COLO668 (cell line): ENCODE data around the gene FGG.

Experiments used
- DNase-seq: peaks from one replicate; lab custom pipeline; 2025; ENCODE audit not compliant: unreplicated experiment; lab: John Stamatoyannopoulos, UW

The FGG gene

DNA sequence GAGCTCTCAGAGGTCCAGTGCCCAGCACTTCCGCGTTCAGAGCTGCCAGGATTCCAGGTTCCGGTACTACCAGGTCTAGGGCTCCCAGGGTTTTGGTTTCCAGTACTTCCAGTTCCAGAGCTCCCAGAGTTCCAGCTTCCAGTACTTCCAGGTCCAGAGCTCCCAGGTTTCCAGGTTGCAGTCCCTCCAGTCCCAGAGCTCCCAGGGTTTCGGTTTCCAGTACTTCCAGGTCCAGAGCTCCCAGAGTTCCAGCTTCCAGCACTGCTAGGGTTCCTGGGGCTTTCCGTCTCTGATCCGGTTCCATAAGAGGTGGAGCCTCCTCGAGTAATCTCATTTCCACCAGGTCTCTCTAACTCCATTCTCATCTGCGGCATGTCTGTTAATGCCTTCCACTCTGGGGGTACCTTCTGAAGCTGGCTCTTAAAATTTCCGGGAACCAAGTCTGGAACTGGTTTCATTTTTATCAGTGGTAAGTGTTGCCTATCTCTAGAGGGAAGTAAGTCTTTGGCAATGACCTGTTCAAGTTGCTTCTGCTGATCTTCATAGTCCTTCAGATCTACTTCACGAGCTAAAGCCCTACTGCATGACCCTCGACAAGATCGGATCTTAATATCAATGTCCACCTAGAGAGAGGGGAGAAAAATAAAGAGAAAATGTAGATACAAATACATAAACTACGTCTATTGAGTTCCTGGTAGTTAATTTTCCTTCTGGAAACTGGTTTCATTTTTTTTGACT lies 26.0 kb downstream of the FGG start:
- DNase-seq = no peak

DNA sequence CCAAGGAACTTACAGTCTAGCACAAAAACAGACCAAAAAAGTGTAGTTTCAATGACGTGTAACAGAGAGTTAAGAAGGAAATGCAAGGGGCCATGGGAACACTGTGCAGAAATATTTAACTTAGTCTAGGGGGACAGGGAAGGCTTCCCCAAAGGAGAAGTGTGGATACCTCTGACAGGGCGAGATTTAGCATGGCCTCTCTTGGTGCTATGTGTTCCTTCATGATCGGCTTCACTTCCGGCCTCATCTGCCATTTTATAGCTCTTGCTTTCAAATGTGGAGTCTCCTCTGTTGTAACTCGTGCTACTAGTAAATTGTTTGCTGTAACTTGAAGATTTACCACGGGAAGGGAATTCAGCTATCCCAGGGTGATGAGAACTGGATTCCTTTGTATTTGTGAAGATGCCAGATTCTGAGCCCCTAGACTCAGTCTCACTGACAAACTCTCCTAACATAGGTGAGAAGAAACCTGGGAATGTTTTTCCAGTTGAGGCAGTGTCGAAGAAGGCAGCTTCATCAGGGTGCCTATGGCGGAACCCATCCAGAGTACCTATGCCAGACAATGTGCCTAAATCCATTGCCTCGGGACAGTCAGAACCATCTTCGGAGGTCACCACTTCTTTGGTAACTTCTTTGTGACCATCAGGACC lies 27.0 kb downstream of the FGG start:
- DNase-seq = no peak

DNA sequence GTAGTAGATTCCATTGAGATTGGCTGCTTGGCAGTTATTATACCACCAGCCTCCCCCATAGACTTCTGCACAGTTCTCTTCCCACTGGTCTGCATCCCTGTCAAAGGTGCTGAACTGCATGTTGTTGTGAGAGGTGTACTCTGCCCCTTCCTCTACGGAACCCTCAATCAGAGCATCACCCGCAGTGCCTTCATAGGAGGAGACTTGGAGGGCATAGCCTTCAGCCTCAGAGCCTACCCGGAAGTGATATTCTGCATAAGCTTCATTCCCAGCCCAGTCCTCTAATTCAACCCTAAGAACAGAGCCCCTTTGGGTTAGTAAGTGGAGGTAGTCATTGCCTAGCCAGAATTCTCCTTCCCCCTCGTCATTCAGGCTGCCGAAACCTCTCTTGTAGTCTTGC lies 28.2 kb downstream of the FGG start:
- no peak for DNase-seq

DNA sequence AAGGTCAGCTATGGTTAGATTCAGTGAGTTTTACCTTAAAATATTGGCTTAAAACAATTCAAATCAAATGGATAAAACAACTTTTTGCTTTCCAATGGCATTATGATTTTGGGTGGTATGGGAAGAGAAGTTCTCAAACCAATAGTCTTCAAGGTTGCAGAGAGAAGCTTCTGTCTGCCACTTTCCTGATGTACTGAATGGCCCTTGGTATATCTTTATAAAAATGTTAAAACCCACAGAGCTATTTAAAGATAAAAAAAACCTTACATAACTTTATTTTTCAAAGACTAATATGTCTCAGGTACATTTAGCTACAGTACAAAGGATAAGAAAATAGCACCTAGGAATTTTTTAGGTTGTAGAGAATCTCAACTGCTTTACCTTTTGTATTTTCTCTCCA lies 28.8 kb downstream of the FGG start:
- DNase-seq = no peak

DNA sequence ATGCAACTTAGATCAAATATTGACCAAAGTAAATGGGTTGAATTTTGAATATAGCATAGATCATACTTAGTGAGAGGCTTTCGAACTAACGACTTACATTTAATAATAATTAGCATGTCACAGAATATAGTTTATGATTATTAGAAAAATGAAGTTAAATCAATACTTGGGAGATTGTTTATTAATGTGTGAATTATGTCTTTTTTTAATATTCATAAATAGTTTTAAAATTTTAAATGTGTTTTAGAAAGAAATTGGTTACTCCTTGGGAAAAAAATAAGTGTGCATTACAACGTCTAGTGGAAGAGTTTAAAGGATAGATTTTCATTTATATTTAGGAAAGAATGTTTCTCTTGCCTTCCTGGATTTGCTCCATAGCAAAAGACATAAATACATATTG lies 29.2 kb downstream of the FGG start:
- DNase-seq = no peak

DNA sequence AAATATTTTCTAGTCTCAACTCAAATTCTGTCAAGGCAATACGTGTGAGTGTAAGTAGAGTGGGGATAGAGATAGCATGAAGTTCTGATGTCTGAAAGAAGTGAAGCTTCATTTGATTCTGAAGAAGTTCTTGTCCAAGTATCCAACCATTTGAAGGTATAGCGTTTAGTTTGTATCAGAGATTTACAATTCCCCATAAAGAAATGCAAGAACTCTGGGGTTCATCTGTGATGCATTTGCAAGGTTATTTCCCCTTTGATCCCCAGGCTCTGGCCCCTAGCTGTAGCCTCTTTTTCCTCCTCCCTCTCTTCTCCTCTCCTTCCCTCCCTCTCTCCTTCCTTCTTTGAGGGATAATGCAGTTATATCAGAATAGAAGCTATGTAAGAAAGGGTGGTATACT lies 29.7 kb downstream of the FGG start:
- no peak for DNase-seq

DNA sequence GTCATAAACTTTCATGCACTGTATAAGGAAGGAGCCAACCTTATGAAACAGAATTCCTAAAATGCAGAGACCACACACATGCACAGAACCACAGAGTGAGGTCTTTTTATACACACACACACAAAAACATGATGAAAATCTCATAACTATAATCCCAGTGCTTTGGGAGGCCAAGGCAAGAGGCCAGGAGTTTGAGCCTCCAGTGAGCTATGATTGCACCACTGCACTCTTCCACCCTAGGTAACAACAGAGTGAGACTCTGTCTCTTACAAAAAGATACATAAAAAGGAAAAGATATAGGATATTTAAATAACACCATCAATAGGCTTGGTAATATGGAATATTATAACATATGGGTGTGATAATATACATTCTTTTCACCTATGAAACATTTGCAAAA lies 32.5 kb downstream of the FGG start:
- no peak for DNase-seq

DNA sequence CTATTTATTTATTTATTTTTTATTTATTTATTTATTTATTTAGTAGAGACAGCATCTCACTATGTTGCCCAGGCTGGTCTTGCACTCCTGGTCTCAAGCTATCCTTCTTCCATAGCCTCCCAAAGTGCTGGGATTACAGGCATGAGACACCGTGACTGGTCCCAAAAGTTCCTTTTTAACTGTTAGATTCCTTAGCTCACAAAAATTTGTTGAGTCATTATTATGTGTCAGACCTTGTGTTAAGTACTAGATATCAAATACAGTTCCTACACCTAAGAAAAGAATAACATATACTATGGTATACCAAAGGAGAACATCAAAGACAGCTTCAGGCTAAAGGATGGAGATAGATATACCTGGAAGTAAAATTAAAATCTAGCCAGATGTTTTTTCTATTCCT lies 33.5 kb downstream of the FGG start:
- no peak for DNase-seq

DNA sequence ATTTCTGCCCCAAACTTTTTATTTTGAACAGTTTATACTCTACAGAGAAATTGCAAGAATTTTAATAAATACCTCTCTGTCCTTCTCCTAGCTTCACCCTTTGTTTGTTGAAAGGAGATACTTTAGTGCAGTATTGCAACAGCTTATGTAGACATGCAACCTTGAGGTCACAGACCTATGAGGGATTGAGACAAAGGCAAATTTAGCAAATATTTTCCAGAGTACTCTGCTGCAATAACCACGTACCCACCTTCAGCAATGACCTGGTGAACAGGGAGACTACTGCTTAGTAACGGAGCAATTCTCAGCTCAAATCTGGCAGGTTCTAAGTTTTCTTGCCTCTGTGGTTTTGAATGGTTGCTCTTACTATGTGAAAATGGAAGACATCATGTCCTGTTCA lies 35.1 kb downstream of the FGG start:
- DNase-seq = no peak

DNA sequence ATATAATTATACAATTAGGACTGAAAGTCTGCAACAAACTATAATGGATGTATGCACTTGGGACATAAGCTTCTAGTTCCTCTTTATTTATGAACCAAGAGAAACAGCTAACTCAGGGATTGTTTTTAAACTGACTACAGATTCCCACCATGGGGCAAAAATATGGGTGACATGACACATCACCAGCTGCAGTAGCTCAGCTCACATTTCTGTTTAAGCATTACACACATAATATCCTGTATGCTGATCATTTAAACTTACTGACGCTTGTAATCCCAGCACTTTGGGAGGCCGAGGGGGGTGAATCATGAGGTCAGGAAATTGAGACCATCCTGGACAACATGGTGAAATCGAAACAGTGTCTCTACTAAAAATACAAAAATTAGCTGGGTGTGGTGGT lies 38.1 kb downstream of the FGG start:
- no peak for DNase-seq

DNA sequence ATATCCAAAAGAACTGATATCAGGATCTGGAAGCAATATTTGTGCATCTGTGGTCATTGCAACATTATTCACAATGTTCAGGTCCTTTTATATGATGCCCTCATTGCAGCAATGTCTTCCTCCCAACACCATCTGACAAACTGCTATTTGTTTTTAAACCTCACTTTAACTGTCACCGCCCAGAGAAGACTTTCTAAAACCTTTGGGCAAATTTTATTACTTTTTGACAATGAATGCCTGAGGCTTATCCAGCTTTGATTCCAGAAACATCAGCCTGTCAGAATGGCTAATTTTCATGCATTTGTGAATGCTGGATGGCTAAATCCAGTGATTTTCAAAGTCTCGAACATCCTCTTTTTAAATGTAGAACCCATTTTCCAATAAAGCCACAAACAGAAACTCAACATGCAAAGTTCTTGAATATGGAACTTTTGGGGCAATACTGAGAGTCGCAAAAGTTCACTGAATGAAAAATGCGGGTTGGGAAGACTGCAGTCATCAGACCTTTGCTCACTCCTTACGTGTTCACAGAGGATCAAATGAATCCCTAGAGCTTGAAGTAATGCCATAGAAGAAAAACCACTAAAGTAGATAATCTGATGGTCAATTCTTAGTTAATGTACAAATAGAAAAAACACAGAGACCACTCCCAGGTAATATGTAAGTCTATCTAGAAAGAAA lies 39.1 kb downstream of the FGG start:
- DNase-seq = no peak

DNA sequence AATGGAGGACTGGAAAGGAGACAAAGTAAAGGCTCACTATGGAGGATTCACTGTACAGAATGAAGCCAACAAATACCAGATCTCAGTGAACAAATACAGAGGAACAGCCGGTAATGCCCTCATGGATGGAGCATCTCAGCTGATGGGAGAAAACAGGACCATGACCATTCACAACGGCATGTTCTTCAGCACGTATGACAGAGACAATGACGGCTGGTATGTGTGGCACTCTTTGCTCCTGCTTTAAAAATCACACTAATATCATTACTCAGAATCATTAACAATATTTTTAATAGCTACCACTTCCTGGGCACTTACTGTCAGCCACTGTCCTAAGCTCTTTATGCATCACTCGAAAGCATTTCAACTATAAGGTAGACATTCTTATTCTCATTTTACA lies 42.9 kb downstream of the FGG start:
- no peak for DNase-seq

DNA sequence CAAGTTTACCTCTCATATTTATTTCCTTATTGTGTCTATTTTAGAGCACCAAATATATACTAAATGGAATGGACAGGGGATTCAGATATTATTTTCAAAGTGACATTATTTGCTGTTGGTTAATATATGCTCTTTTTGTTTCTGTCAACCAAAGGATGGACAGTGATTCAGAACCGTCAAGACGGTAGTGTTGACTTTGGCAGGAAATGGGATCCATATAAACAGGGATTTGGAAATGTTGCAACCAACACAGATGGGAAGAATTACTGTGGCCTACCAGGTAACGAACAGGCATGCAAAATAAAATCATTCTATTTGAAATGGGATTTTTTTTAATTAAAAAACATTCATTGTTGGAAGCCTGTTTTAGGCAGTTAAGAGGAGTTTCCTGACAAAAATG lies 43.4 kb downstream of the FGG start:
- DNase-seq = no peak

DNA sequence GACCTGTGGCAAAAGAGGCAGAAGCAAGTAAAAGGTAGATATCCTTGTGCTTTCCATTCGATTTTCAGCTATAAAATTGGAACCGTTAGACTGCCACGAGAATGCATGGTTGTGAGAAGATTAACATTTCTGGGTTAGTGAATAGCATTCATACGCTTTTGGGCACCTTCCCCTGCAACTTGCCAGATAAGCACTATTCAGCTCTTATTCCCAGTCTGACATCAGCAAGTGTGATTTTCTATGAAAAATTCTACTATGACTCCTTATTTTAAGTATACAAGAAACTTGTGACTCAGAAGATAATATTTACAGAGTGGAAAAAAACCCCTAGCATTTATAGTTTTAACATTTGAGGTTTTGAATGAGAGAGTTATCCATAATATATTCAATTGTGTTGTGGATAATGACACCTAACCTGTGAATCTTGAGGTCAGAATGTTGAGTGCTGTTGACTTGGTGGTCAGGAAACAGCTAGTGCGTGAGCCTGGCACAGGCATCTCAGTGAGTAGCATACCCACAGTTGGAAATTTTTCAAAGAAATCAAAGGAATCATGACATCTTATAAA lies 45.7 kb downstream of the FGG start:
- no peak for DNase-seq

DNA sequence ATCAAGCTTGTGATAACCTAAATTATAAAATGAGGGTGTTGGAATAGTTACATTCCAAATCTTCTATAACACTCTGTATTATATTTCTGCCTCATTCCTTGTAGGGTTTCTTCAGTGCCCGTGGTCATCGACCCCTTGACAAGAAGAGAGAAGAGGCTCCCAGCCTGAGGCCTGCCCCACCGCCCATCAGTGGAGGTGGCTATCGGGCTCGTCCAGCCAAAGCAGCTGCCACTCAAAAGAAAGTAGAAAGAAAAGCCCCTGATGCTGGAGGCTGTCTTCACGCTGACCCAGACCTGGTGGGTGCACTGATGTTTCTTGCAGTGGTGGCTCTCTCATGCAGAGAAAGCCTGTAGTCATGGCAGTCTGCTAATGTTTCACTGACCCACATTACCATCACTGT lies 46.8 kb downstream of the FGG start:
- no peak for DNase-seq

DNA sequence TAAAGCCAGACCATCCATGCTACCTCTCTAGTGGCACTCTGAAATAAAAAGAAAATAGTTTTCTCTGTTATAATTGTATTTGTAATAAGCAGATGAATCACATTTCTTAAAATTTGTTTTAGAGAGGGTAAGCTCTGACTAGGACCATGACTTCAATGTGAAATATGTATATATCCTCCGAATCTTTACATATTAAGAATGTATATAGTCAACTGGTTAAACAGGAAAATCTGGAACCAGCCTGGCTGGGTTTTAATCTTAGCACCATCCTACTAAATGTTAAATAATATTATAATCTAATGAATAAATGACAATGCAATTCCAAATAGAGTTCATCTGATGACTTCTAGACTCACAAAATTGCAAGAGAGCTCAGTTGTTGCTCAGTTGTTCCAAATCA lies 48.1 kb downstream of the FGG start:
- no peak for DNase-seq

DNA sequence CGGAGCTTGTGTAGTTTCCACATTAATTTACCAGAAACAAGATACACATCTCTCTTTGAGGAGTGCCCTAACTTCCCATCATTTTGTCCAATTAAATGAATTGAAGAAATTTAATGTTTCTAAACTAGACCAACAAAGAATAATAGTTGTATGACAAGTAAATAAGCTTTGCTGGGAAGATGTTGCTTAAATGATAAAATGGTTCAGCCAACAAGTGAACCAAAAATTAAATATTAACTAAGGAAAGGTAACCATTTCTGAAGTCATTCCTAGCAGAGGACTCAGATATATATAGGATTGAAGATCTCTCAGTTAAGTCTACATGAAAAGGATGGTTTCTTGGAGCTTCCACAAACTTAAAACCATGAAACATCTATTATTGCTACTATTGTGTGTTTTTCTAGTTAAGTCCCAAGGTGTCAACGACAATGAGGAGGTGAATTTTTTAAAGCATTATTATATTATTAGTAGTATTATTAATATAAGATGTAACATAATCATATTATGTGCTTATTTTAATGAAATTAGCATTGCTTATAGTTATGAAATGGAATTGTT lies 49.7 kb downstream of the FGG start, which contains the start of gene FGB:
Gene FGB (plus strand): TSS at position 315 of the 558 bp plus-strand sequence. CDS start 8 bp downstream, at position 323.
- no peak for DNase-seq

DNA sequence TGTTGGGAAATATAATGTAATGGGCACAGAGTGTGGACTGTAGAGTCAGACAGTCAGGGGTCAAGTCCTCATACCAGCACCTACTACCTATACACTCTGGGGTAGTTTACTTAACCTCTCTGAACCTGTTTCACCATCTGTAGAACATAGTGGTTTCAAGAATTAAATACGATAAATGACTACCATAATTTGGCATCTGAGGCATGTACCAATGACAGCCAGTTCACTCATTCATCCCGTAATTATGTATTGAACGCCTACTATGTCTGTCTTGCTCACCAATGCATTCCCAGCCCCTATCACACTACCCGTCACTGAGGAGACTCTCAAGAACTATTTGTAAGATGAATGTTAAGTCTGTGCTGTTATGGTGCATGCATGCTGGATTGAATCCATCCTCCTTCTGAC lies 51.6 kb downstream of the FGG start:
- DNase-seq = no peak

DNA sequence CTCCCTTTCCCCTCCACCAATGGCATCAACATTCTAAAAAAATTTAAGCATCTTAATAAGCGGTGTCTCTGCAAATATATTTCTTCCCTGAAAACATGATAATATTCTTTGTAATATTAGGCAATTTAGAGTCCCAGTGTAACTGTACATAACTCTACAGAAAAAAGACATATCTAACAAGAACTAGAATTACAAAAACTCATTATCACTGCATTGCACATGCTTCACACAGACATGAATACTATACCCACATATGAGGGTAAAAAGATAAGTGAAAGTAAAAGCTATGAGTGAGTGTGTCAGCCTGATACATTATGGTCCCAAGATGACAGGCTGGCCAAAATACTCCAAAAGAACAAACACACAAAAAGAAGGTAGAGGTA lies 52.0 kb downstream of the FGG start:
- no peak for DNase-seq

DNA sequence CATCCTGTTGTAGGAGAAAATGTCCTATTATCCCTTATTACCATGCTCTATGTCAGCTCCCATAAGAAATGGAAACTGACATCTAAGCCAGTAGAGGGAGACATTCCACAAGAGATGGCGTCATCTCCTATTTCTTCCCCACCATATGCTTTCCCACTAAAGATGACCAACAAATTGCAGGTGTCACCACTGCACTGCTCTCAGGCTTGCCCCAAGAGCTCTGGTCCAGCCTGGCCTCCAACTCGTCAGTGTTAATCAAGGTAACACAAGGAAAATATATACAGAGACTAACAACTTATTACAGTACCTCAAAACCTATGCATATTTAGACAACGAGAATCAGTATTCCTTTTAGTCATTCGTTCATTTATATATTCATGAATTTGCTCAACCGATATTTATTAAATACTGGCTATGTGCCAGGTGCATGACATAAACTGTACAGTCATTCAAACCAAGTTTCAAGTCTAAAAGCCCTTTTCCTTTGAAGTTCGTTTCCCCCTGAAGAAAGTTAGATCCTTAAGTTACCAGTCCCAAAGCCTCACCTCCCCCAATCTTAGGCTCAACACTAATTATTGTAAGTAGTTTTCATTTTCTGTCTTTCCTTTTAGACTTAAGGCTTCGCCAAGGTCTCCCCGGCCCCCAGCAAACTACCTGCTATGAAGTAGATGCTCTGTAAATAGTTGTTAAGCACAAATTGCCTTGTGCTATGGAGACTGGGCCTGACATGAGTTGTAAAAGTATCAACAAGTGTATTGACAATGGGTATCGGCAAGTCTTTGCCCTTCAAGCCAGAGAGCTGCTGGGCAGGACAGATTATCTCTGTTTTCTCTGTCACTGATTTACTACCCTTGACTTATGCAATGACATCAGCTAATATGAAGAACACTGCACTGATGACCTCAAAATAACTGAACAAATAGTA lies 52.7 kb downstream of the FGG start:
- peak; percentile 11 for DNase-seq

DNA sequence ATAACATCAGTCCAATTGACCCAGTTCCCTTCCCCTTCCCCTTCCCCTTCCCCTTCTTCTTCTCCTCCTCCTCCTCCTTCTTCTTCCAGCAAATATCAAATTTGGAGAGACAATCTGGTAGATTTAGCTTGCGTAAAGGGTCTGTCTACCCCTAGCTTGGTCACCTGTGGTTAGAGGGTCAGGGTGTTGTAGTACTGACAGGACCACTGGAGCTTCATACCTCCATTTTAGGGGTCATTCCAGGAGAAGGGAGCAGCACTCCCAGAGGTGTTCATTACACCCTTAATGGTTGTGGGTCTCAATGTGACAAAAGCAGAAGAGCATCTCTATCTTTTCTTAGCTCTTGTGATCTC lies 53.3 kb downstream of the FGG start:
- no peak for DNase-seq
